Right ventricle myocardium superior (tissue), 1 donor: ENCODE results near the gene NECAB2. TPM values are rescaled to one million over a fixed set of nuclear protein-coding genes. Genes with fewer than 3 reads are reported as not detected.
A peak's percentile ranks its signal among the peaks of the same experiment; 100 is the strongest.

Experiments used
- ATAC-seq: fragments of 200-7000 bp; cut with Tn5 transposase; one replicate; pipeline ENCODE4 v1.9.1; 2020; ENCODE audit warnings: mild to moderate bottlenecking; ENCODE audit not compliant: poor library complexity
- DNase-seq: peaks from one replicate; pipeline ENCODE4 v3.0.0-alpha.2; 2020
- intact Hi-C: fragments of 100-400 bp; cut with DNase I; formaldehyde crosslinking; loops from one replicate; pipeline ENCODE4 v1.11.2; 2022
- total RNA-seq: library from RNA; stranded (reverse); fragmentation: NEBNext Ultra II Directional; extraction: Animal tissue kit (Norgen Biotek cat#: 25700); gene quantifications from one replicate; pipeline ENCODE4 v1.2.1, GENCODE V29; 2021
- donor health status: DM: no; HTN: yes; CAD: no; lungs with severe emphysema.

NECAB2 gene
- total RNA-seq, 1 donor from 2014 or later: 0.46 TPM

- peak; percentile 13 for DNase-seq
- intact Hi-C loops: no loop called here
- ATAC-seq: no peak
These were observed 33.7 kb downstream of the NECAB2 start for GRCh38 chr16:84001726-84002125.

DNA sequence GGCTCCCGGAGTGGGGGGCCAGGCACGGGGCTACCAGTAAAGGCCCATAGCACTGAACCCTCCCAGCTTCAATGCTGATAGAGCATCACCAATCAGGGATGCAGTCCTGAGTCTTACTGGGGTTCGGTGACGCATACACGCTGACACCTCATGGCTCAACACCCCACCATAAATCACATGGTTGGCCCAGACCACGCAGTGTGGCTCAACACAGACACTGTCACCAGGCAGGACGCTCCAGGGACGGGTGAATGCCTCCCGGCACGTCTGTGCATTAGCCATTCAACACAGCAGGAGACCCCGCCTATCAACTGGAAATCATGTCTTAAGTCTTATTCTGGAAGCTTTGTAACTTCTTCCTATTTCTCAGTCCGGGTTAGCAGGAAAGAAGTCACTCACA, 35.0 kb downstream of the NECAB2 start:
- intact Hi-C loops: no loop called here
- ATAC-seq (no peak), DNase-seq (peak; percentile 15)

- intact Hi-C loops: no loop called here
- no peak for ATAC-seq
- peak; percentile 2 for DNase-seq
These were observed 36.4 kb downstream of the NECAB2 start for GRCh38 chr16:84004442-84004841.

DNA sequence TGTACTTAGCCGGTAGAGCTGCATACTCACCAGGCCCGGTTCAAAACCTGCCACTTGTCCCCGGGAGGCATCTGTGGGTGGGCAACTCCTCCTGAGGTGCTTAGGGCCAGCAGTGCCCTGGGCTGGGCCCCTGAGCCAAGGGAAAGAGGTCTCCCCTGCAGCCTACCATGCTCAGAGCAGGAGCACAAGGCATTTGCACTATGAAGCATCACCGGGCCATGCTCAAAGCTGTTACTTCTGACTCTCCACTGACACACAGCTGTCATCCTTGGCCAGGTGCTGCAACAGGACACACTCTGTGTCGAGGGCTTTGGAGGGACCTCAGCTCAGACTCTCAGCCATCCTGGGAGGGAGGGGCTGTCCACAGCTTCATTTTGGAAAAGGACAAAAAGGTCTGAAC, 37.3 kb downstream of the NECAB2 start:
- DNase-seq (peak; percentile 28), ATAC-seq (no peak)
- intact Hi-C loops: no loop called here

DNA sequence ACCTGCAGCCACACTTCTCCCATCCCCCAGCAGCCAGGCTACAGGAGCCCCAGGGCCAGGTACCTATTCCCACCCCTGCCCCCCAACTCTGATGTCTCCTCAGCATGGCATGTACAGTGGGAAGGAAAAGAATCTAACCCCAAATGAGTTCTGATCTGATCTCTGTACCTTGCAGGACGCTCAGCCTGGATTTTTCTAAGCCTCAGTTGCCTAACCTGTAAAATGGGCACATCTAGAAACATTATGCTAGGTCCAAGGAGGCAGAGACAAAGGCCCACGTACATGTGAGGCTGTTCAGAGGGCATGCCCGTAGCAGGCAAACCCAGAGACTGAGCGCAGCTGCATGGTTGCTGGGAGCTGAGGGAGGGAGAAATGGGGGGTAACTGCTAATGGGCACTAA, 39.5 kb downstream of the NECAB2 start:
- intact Hi-C loops: no loop called here
- DNase-seq (no peak), ATAC-seq (no peak)

DNA sequence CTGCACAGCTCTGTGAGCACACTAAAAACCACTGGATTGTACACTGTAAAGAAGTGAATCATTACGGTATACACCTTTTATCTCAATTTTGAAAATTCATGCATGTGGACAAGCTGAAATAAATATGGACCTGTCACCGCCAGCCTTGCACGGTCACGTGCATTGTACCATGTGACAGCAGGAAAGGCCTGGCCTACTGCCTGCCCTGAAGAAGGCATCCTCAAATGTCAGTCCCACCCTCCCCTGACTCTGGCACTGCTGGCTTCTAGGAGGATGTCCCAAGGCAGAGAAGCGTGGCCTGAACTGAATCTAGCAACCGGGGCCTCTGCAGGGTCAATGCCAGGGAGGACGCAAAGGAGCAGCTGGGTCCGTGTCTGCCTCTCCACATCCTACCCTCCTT, 39.9 kb downstream of the NECAB2 start:
- intact Hi-C loops: no loop called here
- peak; percentile 36 for ATAC-seq
- DNase-seq: peak; percentile 38

- intact Hi-C loops: no loop called here
- DNase-seq (peak; percentile 13), ATAC-seq (no peak)
These were observed 41.2 kb downstream of the NECAB2 start for GRCh38 chr16:84009282-84009681.

DNA sequence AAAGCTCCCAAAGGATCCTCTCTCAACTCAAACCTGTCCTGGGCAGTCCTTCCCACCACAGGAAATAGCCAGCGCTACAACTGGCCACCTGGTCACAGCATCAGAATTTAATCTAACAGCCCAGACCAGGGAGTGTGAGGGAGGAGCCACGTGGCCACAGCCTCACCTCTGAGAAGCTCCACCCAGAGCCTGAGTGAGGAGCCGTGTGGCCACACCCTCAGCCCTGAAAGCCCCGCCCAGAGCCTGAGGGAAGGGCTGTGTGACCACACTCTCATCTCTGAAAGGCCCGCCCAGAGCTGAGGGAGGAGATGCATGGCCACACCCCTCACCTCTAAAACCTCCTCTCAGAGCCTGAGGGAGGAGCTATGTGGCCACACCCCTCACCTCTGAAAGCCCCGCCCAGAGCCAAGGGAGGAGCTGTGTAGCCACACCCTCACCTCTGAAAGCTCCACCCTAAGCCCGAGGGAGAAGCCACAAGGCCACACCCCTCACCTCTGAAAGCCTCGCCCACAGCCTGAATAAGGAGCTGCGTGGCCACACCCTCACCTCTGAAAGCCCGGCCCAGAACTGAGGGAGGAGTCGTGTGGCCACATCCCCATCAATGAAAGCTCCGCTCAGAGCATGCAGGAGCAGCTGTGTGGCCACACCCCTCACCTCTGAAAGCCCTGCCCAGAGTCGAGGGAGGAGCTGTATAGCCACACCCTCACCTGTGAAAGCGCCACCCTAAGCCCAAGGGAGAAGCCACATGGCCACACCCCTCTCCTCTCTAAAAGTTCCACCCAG, 45.9 kb downstream of the NECAB2 start:
- intact Hi-C loops: no loop called here
- DNase-seq (peak; percentile 52), ATAC-seq (peak; percentile 75)

DNA sequence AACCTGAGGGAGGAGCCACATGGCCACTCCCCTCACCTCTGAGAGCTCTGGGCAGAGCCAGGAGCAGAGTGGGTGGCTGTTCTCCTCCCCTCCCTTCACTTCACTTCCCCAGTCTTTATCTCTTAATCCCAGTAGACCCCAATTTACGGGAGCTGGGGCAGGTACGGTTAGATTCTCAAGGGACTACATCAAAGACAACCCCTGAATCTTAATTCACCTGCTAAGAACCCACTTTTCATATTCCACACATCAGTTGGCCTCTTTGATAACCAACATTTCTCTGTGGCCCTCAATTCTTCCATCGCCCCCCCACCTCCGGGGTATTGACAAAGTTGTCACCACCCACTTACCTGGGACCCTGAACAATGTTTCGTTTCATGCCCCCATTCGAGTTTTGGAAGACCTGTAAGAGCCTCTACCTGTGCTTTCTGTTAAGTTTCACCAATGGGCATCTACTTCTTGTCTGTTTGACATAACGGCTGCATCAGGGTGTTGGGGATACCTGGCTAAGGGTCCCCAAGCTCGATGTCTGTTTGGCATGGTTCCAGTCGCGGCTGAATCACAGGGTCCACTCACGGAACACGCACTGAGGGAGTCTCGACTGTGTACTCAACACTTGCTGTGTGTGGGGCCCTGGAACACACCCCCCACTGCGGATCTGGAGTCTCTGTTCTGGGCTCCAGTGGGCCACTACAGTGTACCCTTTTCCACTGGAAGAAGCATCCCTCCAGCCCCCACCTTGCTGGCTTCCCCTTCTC, 46.7 kb downstream of the NECAB2 start:
- no peak for ATAC-seq
- intact Hi-C loops: no loop called here
- DNase-seq: no peak

GRCh38 chr16:84015399-84015798, 47.4 kb downstream of the NECAB2 start:
- intact Hi-C loops: no loop called here
- DNase-seq: no peak
- no peak for ATAC-seq

DNA sequence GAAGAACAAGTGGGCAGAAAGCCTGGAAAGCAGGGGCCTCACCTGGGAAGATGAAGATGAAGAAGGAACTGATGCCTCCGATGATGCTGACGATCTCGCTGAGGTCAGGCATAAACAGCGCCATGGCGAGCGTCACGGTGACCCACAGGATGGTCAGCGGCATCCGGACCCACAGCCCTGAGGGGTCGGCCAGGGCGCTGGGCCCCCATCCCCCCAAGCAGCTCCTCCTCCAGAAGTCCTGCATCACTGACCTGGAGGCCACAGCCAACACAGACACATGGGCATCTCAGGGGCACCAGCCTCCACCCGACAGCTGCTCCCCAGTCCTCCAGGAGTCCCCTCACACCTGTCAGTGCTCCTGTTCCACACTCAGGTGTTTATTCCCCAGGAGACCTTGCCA, 48.4 kb downstream of the NECAB2 start:
- no peak for DNase-seq

DNA sequence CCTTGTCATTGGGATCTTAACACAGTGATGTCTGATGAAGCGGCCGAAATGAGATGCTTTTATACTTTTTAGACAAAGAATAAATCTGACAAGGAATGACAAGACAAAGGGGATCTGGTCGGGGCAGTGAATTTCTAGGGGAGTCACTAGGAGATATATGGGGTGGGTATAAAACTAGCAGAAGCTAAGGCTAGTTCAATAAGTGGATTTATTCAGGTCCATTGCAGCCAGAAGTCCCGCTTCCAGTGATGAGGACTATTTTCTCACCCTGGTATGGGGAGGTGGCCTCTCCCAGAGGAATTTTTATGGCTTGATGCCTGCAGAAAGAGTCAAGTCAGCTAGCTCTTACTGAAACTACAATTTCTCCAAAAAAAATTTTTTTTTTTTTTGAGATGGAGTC, 50.7 kb downstream of the NECAB2 start:
- ATAC-seq: no peak
- DNase-seq: no peak
- intact Hi-C loops: no loop called here

More for the DNA sequence above, 48.4 kb downstream of the NECAB2 start:
- no peak for ATAC-seq
- intact Hi-C loops: no loop called here

DNA sequence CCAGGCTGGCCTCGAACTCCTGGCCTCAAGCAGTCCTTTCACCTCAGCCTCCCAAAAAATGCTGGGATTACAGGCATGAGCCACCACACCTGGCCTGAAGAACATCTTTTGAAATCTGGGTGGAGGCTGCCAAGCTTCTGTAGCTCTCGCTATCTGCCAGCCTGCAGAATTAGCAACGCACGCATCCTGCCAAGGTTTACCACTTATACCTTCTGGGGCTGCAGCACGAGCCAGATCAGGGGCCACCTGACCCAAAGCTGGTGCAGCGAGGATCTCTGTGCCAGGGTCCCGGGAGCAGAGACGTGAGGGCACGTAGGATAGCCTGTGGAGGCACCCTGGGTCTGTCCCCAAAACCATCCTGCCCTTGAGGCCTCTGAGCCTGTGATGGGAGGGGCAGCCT, 52.3 kb downstream of the NECAB2 start:
- intact Hi-C loops: no loop called here
- peak; percentile 66 for DNase-seq
- ATAC-seq: peak; percentile 95

DNA sequence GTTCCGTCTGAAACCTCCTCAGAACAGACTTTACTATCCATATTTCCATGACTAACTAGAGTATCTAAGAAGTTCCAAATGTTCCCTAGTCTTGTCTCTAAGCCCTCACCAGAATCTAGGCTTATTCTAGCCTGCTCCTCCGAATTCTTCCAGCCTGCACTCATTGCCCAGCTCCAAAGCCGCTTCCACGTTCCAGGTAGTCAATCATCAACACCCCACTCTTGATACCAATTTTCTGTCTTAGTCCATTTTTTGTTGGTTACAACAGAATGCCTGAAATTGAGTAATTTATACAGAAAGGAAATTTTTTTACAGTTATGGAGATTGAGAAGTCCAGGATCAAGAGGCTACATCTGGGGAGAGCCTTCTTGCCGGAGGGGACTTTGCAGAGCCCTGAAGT, 53.4 kb downstream of the NECAB2 start:
- intact Hi-C loops: no loop called here
- ATAC-seq (no peak), DNase-seq (no peak)

DNA sequence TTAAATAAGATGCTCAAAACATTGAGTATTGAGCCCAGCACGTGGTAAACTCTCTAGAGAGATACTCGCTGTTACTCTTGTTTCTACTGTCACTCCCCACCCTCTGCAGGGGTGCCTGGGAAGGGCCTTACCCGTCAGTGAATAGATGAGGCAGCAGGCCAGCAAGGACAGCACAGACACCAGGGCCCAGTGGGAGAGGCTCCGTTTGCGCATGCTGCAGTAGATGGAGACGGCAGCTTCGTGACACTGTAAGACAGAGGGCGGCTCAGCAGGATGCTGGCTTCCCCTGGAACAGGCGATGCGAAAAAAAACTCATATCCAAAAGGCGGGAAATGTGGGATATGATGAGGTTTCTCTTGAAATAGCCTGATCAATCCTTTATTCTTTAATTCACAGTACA, 54.6 kb downstream of the NECAB2 start:
- intact Hi-C loops: no loop called here
- no peak for ATAC-seq
- DNase-seq: no peak

DNA sequence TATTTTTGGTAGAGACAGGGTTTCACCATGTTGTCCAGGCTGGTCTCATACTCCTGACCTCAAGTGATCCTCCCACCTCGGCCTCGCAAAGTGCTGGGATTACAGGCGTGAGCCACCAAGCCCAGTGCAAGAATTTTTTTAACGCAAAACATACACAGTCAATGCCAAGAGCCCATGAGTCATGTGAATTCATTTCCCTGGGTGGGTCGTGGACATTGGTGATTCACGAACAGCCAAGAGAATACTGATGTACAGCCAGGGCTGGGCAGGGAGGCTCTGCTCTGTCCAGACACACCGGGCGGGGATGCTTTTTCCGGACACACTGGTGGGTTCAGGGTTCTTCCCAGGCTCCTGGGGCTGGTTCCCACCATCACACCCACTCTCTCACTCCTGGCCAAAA, 56.8 kb downstream of the NECAB2 start:
- intact Hi-C loops: no loop called here
- DNase-seq (no peak), ATAC-seq (no peak)

- ATAC-seq (no peak), DNase-seq (no peak)
- intact Hi-C loops: no loop called here
These were observed 58.6 kb downstream of the NECAB2 start for GRCh38 chr16:84026606-84027005.

- DNase-seq: no peak
- intact Hi-C loops: no loop called here
- ATAC-seq: no peak
These were observed 59.6 kb downstream of the NECAB2 start for GRCh38 chr16:84027625-84028024.

DNA sequence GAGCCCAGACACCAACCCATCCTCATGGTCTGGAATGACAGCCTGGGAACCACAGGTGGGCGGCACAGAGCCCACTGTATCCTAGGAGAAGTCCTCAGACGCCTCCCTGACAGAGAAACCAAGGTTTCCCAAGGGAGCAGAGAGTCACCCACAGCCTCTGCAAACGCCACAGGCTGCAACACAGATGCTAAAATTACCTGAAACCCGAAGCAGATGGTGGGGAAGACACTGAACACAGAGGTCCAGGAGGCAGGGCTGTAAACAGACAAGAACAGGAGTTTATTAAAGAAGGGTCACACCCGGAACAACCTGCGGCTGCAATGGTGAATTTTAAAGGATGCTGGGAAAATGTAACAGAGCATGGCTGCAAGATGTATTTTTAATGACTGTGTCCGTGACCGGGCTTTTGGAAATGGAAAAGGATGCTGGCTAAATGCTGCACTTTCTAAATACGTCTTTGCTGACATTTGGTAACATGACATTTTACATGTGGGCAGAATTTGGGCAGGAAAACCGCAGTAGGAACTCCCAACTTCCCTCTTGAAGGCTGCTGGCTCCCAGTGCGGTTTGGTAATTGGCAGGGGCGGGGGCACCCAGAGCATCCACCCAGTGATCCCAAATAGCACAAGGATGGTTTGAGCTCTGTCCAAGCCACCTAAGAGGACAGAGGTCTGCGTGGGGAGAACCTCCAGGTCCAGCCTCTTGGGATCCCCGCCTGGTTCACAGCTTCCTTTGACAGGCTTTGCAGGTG, 61.4 kb downstream of the NECAB2 start:
- DNase-seq: no peak
- ATAC-seq: no peak
- intact Hi-C loops: no loop called here

GRCh38 chr16:84031556-84031955, 63.5 kb downstream of the NECAB2 start:
- no peak for DNase-seq
- intact Hi-C loops: no loop called here
- ATAC-seq: no peak
